Measurements from ENCODE around the gene PMM1.

GRCh38 chr22:41578818-41579217 lies 10.8 kb downstream of the PMM1 start:
- TF ChIP-seq POLR2A (IDR thresholded peaks at IDR 0.05), result no peak
- no peak for TF ChIP-seq CTCF (IDR thresholded peaks at IDR 0.05)
